ENCODE measurements around the gene TAGAP. TPM values are rescaled to one million over a fixed set of nuclear protein-coding genes. Genes with fewer than 3 reads are reported as not detected.

The TAGAP gene
- total RNA-seq, 1 experiment from 2014 or later, result not detected

DNA sequence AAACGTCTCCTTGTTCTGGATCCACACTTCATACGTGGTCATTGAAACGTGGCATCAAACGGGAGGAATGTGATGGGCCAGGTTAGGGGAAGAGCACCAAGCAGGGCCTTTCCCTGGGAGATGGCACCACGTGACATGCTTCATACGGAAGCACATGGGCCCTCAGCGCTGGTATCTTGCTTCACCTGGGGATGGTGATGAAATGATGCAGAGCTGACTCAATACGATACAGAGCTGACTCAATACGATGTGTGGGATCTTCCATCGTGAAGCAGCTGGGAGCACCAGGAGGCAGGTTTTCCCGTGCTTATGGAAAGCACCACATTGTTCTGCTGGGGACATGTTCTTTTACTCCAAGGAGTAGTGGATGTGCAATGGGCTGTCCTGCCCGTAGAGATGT is 22.5 kb upstream of the TAGAP start:
- no peak overlapping the region for H2BK12ac ChIP-seq (ENCODE audit: insufficient read length, low read depth, low read length)
- H3K4me1 ChIP-seq (ENCODE audit: insufficient read depth, low read length), result no peaks in the 10 kb centered on the region
- H2AK5ac ChIP-seq (ENCODE audit: insufficient read length, low read length), result no peak overlapping the region
- H2BK15ac ChIP-seq (ENCODE audit: low read depth, low read length), result no peak overlapping the region
- no peak overlapping the region for H2BK5ac ChIP-seq (ENCODE audit: insufficient read length, low read length)
- DNase-seq, result no peak
- H4K8ac ChIP-seq (replicated peaks; ENCODE audit: insufficient read length, low read depth, low read length), result no peak overlapping the region
- no peak overlapping the region for H2BK120ac ChIP-seq (ENCODE audit: low read depth, low read length, poor library complexity, severe bottlenecking)
- no CpG with 5 or more reads among the region's 12 CpGs for WGBS (ENCODE audit: extremely low coverage, insufficient read length, low lambda C conversion rate)
- H3K56ac ChIP-seq (ENCODE audit: insufficient read length, low read depth, low read length), result no peak overlapping the region
- no peak overlapping the region for H3K9ac ChIP-seq (ENCODE audit: extremely low read depth, insufficient read length, low read length)
- H3K18ac ChIP-seq (ENCODE audit: insufficient read length, low read depth, low read length), result no peak overlapping the region
- Mint-ChIP-seq H3K4me3 (no peak overlapping the region), H3K36me3 (ENCODE audit: insufficient read depth in 1 of 3, low read depth in 3 of 3) (no peaks in the 10 kb centered on the region; a peak in 1 of 7 replicates), H3K4me1 (peaks cover 10 to 18% of the 10 kb centered on the region in 2 experiments), H3K27me3 (ENCODE audit: low read depth) (peaks cover 68% of the 10 kb centered on the region), H3K27ac (no peak overlapping the region), H3K9me3 (no peaks in the 10 kb centered on the region)
- no peak overlapping the region for H3K14ac ChIP-seq (ENCODE audit: insufficient read depth, low read length)
- TF ChIP-seq, protein P1, sequence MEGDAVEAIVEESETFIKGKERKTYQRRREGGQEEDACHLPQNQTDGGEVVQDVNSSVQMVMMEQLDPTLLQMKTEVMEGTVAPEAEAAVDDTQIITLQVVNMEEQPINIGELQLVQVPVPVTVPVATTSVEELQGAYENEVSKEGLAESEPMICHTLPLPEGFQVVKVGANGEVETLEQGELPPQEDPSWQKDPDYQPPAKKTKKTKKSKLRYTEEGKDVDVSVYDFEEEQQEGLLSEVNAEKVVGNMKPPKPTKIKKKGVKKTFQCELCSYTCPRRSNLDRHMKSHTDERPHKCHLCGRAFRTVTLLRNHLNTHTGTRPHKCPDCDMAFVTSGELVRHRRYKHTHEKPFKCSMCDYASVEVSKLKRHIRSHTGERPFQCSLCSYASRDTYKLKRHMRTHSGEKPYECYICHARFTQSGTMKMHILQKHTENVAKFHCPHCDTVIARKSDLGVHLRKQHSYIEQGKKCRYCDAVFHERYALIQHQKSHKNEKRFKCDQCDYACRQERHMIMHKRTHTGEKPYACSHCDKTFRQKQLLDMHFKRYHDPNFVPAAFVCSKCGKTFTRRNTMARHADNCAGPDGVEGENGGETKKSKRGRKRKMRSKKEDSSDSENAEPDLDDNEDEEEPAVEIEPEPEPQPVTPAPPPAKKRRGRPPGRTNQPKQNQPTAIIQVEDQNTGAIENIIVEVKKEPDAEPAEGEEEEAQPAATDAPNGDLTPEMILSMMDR (conservative IDR thresholded peaks at IDR 0.05), result no peak
- no peak overlapping the region for H3K23ac ChIP-seq (ENCODE audit: insufficient read length, low read depth, low read length)
- H3K4me2 ChIP-seq (ENCODE audit: insufficient read depth, insufficient read length, low read length), result no peak overlapping the region
- H3K23me2 ChIP-seq (ENCODE audit: insufficient read length, low read depth, low read length, poor library complexity, severe bottlenecking), result no peaks in the 10 kb centered on the region
- H3T11ph ChIP-seq (ENCODE audit: low read length), result no peak overlapping the region
- H3K79me2 ChIP-seq (ENCODE audit: insufficient read depth, low read length), result no peaks in the 10 kb centered on the region
- no peaks in the 10 kb centered on the region for H3K79me1 ChIP-seq (ENCODE audit: insufficient read depth, low read depth, low read length, poor library complexity, severe bottlenecking)
- H3K27ac ChIP-seq (ENCODE audit: insufficient read length, low read depth, low read length), result no peak overlapping the region
- no peaks in the 10 kb centered on the region for H3K9me3 ChIP-seq (ENCODE audit: control insufficient read depth, low read depth, low read length)
- no peak overlapping the region for H2BK20ac ChIP-seq (ENCODE audit: low read depth, low read length, poor library complexity, severe bottlenecking)
- no peaks in the 10 kb centered on the region for H4K20me1 ChIP-seq (ENCODE audit: control insufficient read depth, insufficient read depth, insufficient read length)
- no peaks in the 10 kb centered on the region for H3K27me3 ChIP-seq (ENCODE audit: insufficient read depth, low read length)
- H4K91ac ChIP-seq (ENCODE audit: insufficient read length, low read depth, low read length), result no peak overlapping the region
- H4K5ac ChIP-seq (ENCODE audit: insufficient read length, low read depth, low read length), result no peak overlapping the region
- H2AFZ ChIP-seq (ENCODE audit: low read length), result no peak overlapping the region
- no peak overlapping the region for H3K4ac ChIP-seq (ENCODE audit: low read depth, low read length)

Measured in H9 (cell line).